Kidney capillary endothelial cell (primary cell): ENCODE results near the gene PNRC2.
"Not testable (repeated sequence)": the region's sequence is repeated elsewhere in the genome, so short reads cannot be mapped to it uniquely, and the experiment has no call there.

Source experiments
- DNase-seq: peaks from one replicate; pipeline ENCODE4 v3.0.0-alpha.2; 2018; ENCODE audit warnings: low spot score

PNRC2 gene

DNA sequence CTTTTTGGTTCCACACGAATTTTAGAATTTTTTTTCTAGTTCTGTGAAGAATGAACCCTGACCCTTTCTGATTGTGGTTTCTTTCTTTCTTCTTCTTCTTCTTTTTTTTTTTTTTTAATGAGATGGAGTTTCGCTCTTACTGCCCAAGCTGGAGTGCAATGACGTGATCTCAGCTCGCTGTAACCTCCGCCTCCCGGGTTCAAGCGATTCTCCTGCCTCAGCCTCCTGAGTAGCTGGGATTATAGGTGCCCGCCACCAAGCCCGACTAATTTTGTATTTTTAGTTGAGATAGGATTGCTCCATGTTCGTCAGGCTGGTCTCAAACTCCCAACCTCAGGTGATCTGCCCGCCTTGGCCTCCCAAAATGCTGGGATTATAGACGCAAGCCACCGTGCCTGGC lies 32.4 kb downstream of the PNRC2 start:
- not testable (repeated sequence) for DNase-seq

- DNase-seq: no peak
These were observed 35.8 kb downstream of the PNRC2 start for GRCh38 chr1:23995431-23995837.

DNA sequence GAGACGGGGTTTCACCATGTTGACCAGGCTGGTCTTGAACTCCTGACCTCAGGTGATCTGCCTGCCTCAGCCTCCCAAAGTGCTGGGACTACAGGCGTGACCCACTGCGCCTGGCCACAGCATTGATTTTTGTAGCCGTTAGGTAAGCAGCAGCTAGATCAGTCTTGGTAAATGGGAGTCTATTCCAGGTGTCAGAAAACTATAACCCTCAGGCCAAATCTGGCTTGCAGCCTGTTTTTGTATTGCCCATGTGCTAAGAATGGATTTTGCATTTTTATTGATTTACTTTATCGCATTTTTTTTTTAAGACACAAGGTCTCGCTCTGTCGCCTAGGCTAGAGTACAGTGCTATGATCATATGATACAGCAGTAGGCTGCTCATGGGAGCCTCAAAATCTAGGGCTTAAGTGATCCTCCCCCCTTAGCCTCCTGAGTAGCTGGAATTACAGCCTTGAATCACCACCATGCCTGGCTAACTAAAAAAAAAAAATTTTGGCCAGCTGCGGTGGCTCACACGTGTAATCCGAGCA lies 37.1 kb downstream of the PNRC2 start:
- no peak for DNase-seq

DNA sequence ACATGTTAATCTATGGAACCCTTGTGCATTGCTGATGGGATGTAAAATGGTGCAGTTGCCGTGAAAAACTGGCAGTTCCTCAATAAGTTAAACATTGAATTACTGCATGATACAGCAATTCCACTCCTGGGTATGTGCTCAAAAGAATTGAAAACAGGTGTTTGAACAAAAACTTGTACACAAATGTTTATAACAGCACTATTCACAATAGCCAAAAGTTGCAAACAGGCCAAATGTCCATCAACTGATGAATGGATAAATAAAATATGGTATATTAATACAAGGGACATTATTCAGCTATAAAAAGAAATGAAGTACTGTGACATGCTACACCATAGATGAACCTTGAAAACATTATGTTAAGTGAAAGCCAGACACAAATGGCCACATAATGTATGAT lies 38.2 kb downstream of the PNRC2 start:
- DNase-seq: no peak

GRCh38 chr1:23999156-23999671 lies 39.6 kb downstream of the PNRC2 start:
- DNase-seq: no peak

- DNase-seq: no peak
These were observed 43.1 kb downstream of the PNRC2 start for GRCh38 chr1:24002695-24003094.

- DNase-seq: no peak
These were observed 43.8 kb downstream of the PNRC2 start for GRCh38 chr1:24003331-24003972.

GRCh38 chr1:24004132-24004531 lies 44.5 kb downstream of the PNRC2 start:
- DNase-seq: no peak

- DNase-seq: no peak
These were observed 45.5 kb downstream of the PNRC2 start for GRCh38 chr1:24005163-24005562.

DNA sequence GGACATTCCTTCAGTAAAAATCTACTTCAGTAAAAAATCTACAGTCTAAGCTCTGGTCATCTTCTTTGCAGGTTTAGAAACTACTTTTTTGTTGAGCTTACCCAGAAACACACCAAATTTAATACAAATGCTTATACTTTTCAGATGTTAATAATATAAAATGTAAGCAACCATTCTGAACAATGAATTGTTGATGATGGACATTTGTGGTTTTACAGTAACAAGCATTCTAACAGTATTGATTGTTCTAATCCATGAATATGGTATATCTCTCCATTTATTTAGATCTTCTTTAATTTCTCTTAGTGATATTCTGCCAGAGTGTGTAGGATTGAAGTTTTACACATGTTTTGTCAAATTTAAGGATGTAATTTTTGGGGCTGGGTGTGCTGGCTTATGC lies 47.5 kb downstream of the PNRC2 start:
- no peak for DNase-seq

DNA sequence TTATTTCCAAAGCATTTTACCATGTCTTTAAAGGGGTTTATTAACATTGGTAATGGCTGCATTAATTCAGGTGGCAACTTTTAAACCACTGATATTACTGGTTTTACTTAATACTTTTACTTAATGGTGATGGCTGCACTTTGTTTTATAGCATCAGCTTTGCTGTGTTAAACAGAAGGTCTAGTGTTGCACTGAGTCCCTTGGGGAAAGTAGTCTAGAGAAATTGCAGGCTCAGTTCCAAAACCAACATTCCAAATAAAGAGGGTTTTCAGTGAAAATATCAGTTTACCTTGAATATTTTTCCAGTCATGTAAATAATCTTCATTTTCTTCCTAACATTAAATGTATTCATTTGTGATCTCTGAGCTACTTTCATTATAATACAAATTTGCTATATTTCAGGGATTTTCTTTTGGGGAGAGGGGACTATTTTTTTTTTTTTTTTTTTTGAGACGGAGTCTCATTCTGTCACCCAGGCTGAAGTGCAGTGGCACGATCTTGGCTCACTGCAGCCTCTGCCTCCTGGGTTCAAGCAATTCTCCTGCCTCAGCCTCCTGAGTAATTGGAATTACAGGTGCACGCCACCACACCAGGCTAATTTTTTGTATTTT lies 49.1 kb downstream of the PNRC2 start:
- DNase-seq: not testable (repeated sequence)

GRCh38 chr1:24009406-24009805 lies 49.8 kb downstream of the PNRC2 start:
- peak; percentile 65 for DNase-seq

DNA sequence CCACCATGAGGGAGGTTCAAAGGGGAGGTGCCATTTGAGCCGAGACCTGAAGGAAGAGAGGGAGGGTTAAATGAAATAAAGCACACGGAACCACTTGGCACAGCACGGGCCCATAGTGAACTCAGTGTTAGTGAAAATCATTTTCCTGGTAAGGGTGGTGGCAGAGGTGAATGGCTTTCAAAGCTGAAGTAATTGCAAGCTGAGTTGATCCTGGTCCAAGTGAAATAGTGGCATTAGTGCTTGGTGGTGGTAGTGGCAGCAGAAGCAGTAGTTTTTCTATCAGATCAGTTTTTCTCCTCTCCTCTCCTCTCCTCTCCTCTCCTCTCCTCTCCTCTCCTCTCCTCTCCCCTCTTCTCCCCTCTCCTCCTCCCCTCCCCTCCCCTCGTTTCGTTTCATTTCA lies 51.0 kb downstream of the PNRC2 start:
- DNase-seq: no peak

DNA sequence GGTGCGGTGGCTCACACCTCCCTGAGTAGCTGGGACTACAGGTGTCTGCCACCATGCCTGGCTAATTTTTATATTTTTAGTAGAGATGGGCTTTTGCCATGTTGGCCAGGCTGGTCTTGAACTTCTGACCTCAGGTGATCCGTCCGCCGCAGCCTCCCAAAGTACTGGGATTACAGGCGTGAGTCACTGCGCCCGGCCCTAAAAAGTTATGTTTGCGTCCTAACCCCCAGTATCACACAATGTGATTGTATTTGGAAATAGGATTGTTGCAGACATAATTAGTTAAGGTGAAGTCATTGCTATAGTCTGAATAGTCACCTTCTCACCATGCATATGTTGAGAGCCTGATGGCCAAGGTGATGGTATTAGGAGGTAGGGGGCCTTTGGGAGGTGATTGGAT lies 53.2 kb downstream of the PNRC2 start:
- DNase-seq: not testable (repeated sequence)
